GM19328 (cell line): ENCODE results near the gene SGCD.

Experiments used
- ATAC-seq: cut with Tn5 transposase; IDR thresholded peaks from one replicate; pipeline ENCODE4 v1.9.1; 2021; ENCODE audit warnings: mild to moderate bottlenecking, moderate library complexity; ENCODE audit not compliant: unreplicated experiment

SGCD gene

GRCh38 chr5:156400231-156400986 is 73.4 kb downstream of the SGCD start:
- ATAC-seq = no peak

GRCh38 chr5:156401804-156402203 is 74.8 kb downstream of the SGCD start:
- peak; percentile 4 for ATAC-seq

- peak; percentile 99 for ATAC-seq
Measured at GRCh38 chr5:156402387-156402921, 75.5 kb downstream of the SGCD start.

- ATAC-seq = no peak
Measured at GRCh38 chr5:156405988-156406387, 79.0 kb downstream of the SGCD start.

- no peak for ATAC-seq
Measured at GRCh38 chr5:156407251-156407650, 80.3 kb downstream of the SGCD start.

- ATAC-seq = no peak
Measured at GRCh38 chr5:156409834-156410233, 82.9 kb downstream of the SGCD start.

- ATAC-seq = no peak
Measured at GRCh38 chr5:156411185-156411613, 84.2 kb downstream of the SGCD start.

GRCh38 chr5:156411957-156412356 is 85.0 kb downstream of the SGCD start:
- ATAC-seq = no peak

- no peak for ATAC-seq
Measured at GRCh38 chr5:156414391-156414790, 87.4 kb downstream of the SGCD start.

- no peak for ATAC-seq
Measured at GRCh38 chr5:156419661-156420060, 92.7 kb downstream of the SGCD start.

- no peak for ATAC-seq
Measured at GRCh38 chr5:156420665-156421064, 93.7 kb downstream of the SGCD start.

- ATAC-seq = no peak
Measured at GRCh38 chr5:156421798-156422197, 94.8 kb downstream of the SGCD start.

- no peak for ATAC-seq
Measured at GRCh38 chr5:156423597-156423996, 96.6 kb downstream of the SGCD start.

GRCh38 chr5:156427315-156427714 is 100.4 kb downstream of the SGCD start:
- no peak for ATAC-seq

- no peak for ATAC-seq
Measured at GRCh38 chr5:156431956-156432829, 105.2 kb downstream of the SGCD start.

GRCh38 chr5:156432830-156433105 is 105.8 kb downstream of the SGCD start:
- no peak for ATAC-seq

- ATAC-seq = no peak
Measured at GRCh38 chr5:156434471-156434870, 107.5 kb downstream of the SGCD start.

- no peak for ATAC-seq
Measured at GRCh38 chr5:156435101-156435500, 108.1 kb downstream of the SGCD start.

- ATAC-seq = no peak
Measured at GRCh38 chr5:156438076-156438475, 111.1 kb downstream of the SGCD start.

GRCh38 chr5:156444753-156445291 is 117.9 kb downstream of the SGCD start:
- ATAC-seq = no peak

- ATAC-seq = no peak
Measured at GRCh38 chr5:156446526-156446925, 119.6 kb downstream of the SGCD start.

- no peak for ATAC-seq
Measured at GRCh38 chr5:156450778-156451177, 123.8 kb downstream of the SGCD start.
